HepG2 (cell line): ENCODE measurements around the gene ACSS1. TPM values are rescaled to one million over a fixed set of nuclear protein-coding genes. Genes with fewer than 3 reads are reported as not detected.

Experiments used
- ATAC-seq: fragments of 200-7000 bp; cut with Tn5 transposase; 3 replicates; pipeline ENCODE4 v1.9.1; 2020; ENCODE audit warnings: mild to moderate bottlenecking, moderate library complexity
- BruUV-seq: library from RNA; stranded (reverse); fragments of 400-500 nt; replicated peaks from 2 replicates; lab custom pipeline; 2021; lab: Mats Ljungman, UMichigan
- CTCF ChIA-PET: fragments of 300-600 bp; formaldehyde crosslinking; extraction: SDS; loops from one replicate; lab custom pipeline; 2021; ENCODE audit warnings: low total read pairs, inconsistent platforms, low intra/inter-chr PET ratio; lab: Yijun Ruan, JAX
- POLR2A ChIA-PET: fragments of 350-600 bp; sonication (Branson Sonifier 250); formaldehyde crosslinking; loops from one replicate; lab custom pipeline; 2020; ENCODE audit warnings: antibody characterized with exemption, inconsistent platforms; lab: Yijun Ruan, JAX
- DNase-seq: peaks from one replicate; pipeline ENCODE4 v3.0.0-alpha.2; 2015; ENCODE audit warnings: low spot score
- FAIRE-seq: peaks from 3 replicates; lab custom pipeline; 2011; peaks lifted over from hg19 to GRCh38; lab: Jason Lieb, UNC
- H2AFZ ChIP-seq: one replicate; pipeline ENCODE4 v1.6.1; 2011; ENCODE audit warnings: low read length, inconsistent platforms
- H3K27ac ChIP-seq: fragments of 300-600 bp; 3 replicates; pipeline ENCODE4 v1.8.0; 2011; ENCODE audit warnings: mixed run types, mild to moderate bottlenecking, mixed read lengths, low read length, inconsistent platforms; ENCODE audit not compliant: insufficient read depth; ENCODE audit errors: extremely low read length
- H3K27me3 ChIP-seq, 2 experiments: fragments of 200-600 bp in 1 of 2; 2 replicates in 1 of 2; 3 replicates in 1 of 2; pipeline versions ENCODE4 v1.6.0 to v1.8.0; 2011; ENCODE audit warnings: low read length in 2 of 2, mild to moderate bottlenecking in 2 of 2, moderate library complexity in 2 of 2, inconsistent platforms in 1 of 2; ENCODE audit not compliant: insufficient read depth in 2 of 2, control insufficient read depth in 1 of 2
- H3K36me3 ChIP-seq, 2 experiments: fragments of 200-600 bp in 1 of 2; replicated peaks in 1 of 2; 2 replicates in 1 of 2; 3 replicates in 1 of 2; pipeline versions ENCODE4 v1.5.1 to v1.8.0; 2011; ENCODE audit warnings: low read length in 2 of 2, inconsistent platforms in 1 of 2; ENCODE audit not compliant: insufficient read depth in 2 of 2, control insufficient read depth in 1 of 2
- H3K4me1 ChIP-seq: 2 replicates; pipeline ENCODE4 v1.5.1; 2012; ENCODE audit warnings: low read length, inconsistent platforms; ENCODE audit not compliant: insufficient read depth
- H3K4me2 ChIP-seq: 2 replicates; pipeline ENCODE4 v1.6.0; 2011; ENCODE audit warnings: low read depth, low read length, inconsistent platforms
- H3K4me3 ChIP-seq, 3 experiments: fragments of 200-600 bp in 1 of 3; sonication (generic), shearing (Covaris generic) in 1 of 3; replicated peaks in 1 of 3; 2 replicates each; pipeline ENCODE4 v1.5.1; 2011 to 2016; ENCODE audit warnings: low read length in 3 of 3, inconsistent platforms in 2 of 3, low read depth in 2 of 3, mild to moderate bottlenecking in 2 of 3, control low read depth in 1 of 3, mixed read lengths in 1 of 3; ENCODE audit not compliant: insufficient read depth in 1 of 3
- H3K79me2 ChIP-seq: one replicate; pipeline ENCODE4 v1.6.1; 2011; ENCODE audit warnings: low read length, inconsistent platforms; ENCODE audit not compliant: insufficient read depth
- H3K9ac ChIP-seq: 2 replicates; pipeline ENCODE4 v1.6.0; 2011; ENCODE audit warnings: mild to moderate bottlenecking, low read depth, low read length, inconsistent platforms; ENCODE audit not compliant: insufficient read depth
- H3K9me3 ChIP-seq: 2 replicates; pipeline ENCODE4 v1.5.1; 2012; ENCODE audit warnings: mild to moderate bottlenecking, low read length
- H4K20me1 ChIP-seq: 2 replicates; pipeline ENCODE4 v1.6.0; 2011; ENCODE audit warnings: inconsistent platforms, mild to moderate bottlenecking, low read length, moderate library complexity; ENCODE audit not compliant: insufficient read depth
- HNF4G ChIP-seq, 2 experiments: sonication (generic) in 1 of 2; formaldehyde crosslinking in 1 of 2; IDR thresholded peaks; 2 replicates each; pipeline versions ENCODE4 v1.4.0 to v1.6.1; 2011 to 2020; ENCODE audit warnings: borderline replicate concordance in 2 of 2, low read depth in 2 of 2, mild to moderate bottlenecking in 2 of 2, low read length in 1 of 2, missing genetic modification reagents in 1 of 2, moderate library complexity in 1 of 2
- MXD4 ChIP-seq: IDR thresholded peaks from 2 replicates; pipeline ENCODE4 v1.6.1; 2016; ENCODE audit warnings: mild to moderate bottlenecking, missing biosample characterization, missing genetic modification reagents
- NCOA1 ChIP-seq: sonication (generic); formaldehyde crosslinking; IDR thresholded peaks from 2 replicates; pipeline ENCODE4 v1.9.0; 2021; ENCODE audit warnings: missing genetic modification reagents
- POGZ ChIP-seq: sonication (generic); formaldehyde crosslinking; IDR thresholded peaks from 2 replicates; pipeline ENCODE4 v1.4.0; 2020; ENCODE audit warnings: mild to moderate bottlenecking, missing genetic modification reagents
- RORA ChIP-seq: sonication (generic); formaldehyde crosslinking; IDR thresholded peaks from 2 replicates; pipeline ENCODE4 v1.5.0; 2020; ENCODE audit warnings: mild to moderate bottlenecking, missing genetic modification reagents, moderate library complexity
- SMARCC2 ChIP-seq: fragments of 450-650 bp; IDR thresholded peaks from 2 replicates; pipeline ENCODE4 v1.6.1; 2017; ENCODE audit warnings: antibody characterized with exemption, mild to moderate bottlenecking
- TOE1 ChIP-seq: sonication (generic); formaldehyde crosslinking; IDR thresholded peaks from 2 replicates; pipeline ENCODE4 v1.4.0; 2020; ENCODE audit warnings: mild to moderate bottlenecking, missing genetic modification reagents
- ZFP1 ChIP-seq: IDR thresholded peaks from 2 replicates; pipeline ENCODE4 v1.6.1; 2016
- ZMYM4 ChIP-seq: sonication (generic); formaldehyde crosslinking; IDR thresholded peaks from 2 replicates; pipeline ENCODE4 v1.8.1; 2023; ENCODE audit warnings: mild to moderate bottlenecking, missing genetic modification reagents
- ZNF335 ChIP-seq: sonication (generic); formaldehyde crosslinking; IDR thresholded peaks from 2 replicates; pipeline ENCODE4 v1.4.0; 2020; ENCODE audit warnings: missing genetic modification reagents
- ZNF34 ChIP-seq: sonication (generic); formaldehyde crosslinking; IDR thresholded peaks from 2 replicates; pipeline ENCODE4 v1.4.0; 2020; ENCODE audit warnings: mild to moderate bottlenecking, missing genetic modification reagents, borderline replicate concordance
- ZSCAN31 ChIP-seq: sonication (generic); formaldehyde crosslinking; IDR thresholded peaks from 2 replicates; pipeline ENCODE4 v1.5.0; 2020; ENCODE audit warnings: low read depth, mild to moderate bottlenecking, missing genetic modification reagents
- whole genome bisulfite sequencing: methylation state at CpG from one replicate; pipeline ENCODE4 v1.1.6; 2017; ENCODE audit warnings: low lambda C conversion rate; 5-methylcytosine and 5-hydroxymethylcytosine counted together
- in situ Hi-C: cut with HindIII; loops from 2 replicates; pipeline ENCODE4 v1.10.0; 2017; ENCODE audit warnings: low pct_unique_long_range_greater_than_20kb; ENCODE audit not compliant: extremely low pct_ligation_motif_present
- intact Hi-C: fragments of 100-400 bp; cut with micrococcal nuclease; formaldehyde crosslinking; loops from one replicate; pipeline ENCODE4 v1.10.0; 2022; ENCODE audit not compliant: unreplicated experiment
- polyA plus RNA-seq, 8 experiments: library from polyadenylated mRNA; depleted of rRNA in 3 of 8; stranded (reverse) in 7 of 8; unstranded in 1 of 8; fragments of >200 nt; fragmentation: Illumina TruSeq in 4 of 8; extraction: Trizol in 4 of 8; gene quantifications; 2 replicates each; pipeline versions ENCODE4 v1.2.1 to v1.2.3, GENCODE V29; 2011 to 2016; ENCODE audit warnings: low read depth in 4 of 8, missing spikeins in 1 of 8, mixed read lengths in 1 of 8; ENCODE audit not compliant: insufficient read depth in 1 of 8
- total RNA-seq, 5 experiments: library from RNA; depleted of rRNA; stranded (reverse); fragments of >200 nt; fragmentation: Illumina TruSeq; extraction: Trizol; gene quantifications; 2 replicates each; pipeline ENCODE4 v1.2.3, GENCODE V29; 2016; ENCODE audit warnings: low read depth in 1 of 5
- TF ChIP-seq, protein P1 (sequence below): sonication (generic); formaldehyde crosslinking; IDR thresholded peaks from 2 replicates; pipeline ENCODE4 v1.8.0; 2022; ENCODE audit warnings: mild to moderate bottlenecking, missing genetic modification reagents
- TF ChIP-seq, protein P2 (sequence below): sonication (generic); IDR thresholded peaks from 2 replicates; pipeline ENCODE4 v1.6.1; 2016; ENCODE audit warnings: low read depth, borderline replicate concordance

ACSS1 gene
- total and polyA plus RNA-seq, 2 of the 13 experiments (the other 11 are each of a cell fraction or from before 2014, with no cell fraction given) = 15.2 to 41.6 TPM

DNA sequence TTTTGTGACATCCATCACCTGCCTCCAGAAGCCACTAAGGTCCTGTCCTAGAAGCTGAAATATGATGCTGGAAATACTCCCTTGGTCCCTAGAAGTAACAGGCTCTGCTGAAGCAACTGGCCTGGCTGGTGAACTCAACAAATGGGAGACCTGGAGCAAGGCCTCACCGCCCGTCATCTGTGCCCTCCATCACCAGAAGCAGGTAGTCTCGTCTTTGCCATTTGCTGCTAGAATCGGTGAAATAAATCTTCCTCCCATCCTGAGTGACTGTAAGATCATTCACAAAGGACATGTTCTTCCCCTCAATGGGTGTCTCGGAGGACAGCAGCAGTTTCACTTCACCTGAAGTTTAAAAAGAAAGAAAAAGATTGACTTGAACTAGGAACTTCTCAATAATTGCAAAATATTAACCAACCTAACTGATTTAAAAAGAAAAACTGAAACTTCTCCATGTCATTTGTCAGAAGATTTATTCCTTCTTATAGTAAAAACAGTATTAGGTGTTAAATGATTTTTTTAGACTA is 87.8 kb downstream of the ACSS1 start:
- Histone ChIP-seq H3K9me3 (no peaks in the 10 kb centered on the region), H3K27me3 (no peaks in the 10 kb centered on the region), H3K79me2 (peaks cover under 1% of the 10 kb centered on the region), H3K27ac (no peak overlapping the region), H2AFZ (no peak overlapping the region), H3K36me3 (peaks cover 41 to 92% of the 10 kb centered on the region in 2 experiments), H3K4me3 (no peak overlapping the region), H3K4me2 (no peak overlapping the region), H4K20me1 (no peaks in the 10 kb centered on the region), H3K4me1 (no peaks in the 10 kb centered on the region), H3K9ac (no peak overlapping the region)
- no peak for DNase-seq
- in situ Hi-C loops = no loop called here
- no peak for ATAC-seq
- 96% methylated on average over 5 of the region's 5 CpGs for WGBS
- BruUV-seq = no TSS peak
- intact Hi-C loops = no loop called here
- POLR2A ChIA-PET = no interaction called here
- CTCF ChIA-PET = no interaction called here
- no peak for TF ChIP-seq NCOA1 (CRISPR knock-in tag)
- FAIRE-seq = no peak

DNA sequence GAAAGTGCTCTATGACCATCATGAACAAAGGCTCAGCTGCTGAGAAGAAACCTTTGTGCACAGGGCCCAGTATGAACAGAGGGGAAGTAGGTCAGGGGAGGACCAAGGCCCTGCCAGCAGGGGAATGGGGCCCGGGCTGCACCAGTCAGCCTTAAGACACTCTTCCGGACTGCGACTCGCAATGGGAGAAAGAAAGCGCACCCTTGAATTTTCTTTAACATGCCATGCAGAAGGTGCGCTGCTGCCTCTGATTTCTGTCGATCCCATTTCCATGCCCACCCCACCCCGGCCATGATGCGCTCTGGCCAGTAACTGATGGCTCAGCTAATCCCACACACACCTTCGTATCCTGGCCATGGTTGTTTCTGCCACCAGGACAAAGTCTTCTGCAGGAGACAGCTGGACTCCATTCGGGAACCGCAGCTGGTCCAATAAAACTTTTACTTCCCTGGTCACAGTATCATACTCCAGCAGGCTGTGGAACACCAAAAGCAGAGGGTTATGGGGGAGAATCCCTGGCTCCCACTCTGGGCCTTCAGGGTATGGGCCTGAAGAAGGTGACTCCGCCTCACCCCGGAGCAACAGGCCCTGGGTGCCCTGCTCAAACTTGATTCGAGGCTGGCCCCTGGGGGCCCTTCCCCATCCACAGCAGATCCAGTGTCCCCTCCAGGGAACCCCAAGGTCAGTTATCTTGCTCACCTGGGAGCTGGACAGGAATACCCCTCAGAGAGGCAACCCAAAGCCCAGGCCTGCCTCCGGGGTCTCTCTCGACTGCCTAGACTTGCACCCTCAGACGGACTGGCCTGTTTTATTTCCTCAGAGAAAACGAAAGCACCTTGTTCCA is 88.5 kb downstream of the ACSS1 start:
- H3K4me2 ChIP-seq = no peak overlapping the region
- DNase-seq (no peak), ATAC-seq (no peak), FAIRE-seq (no peak)
- TF ChIP-seq RORA (CRISPR knock-in tag) (no peak), POGZ (no peak), SMARCC2 (no peak), ZNF335 (CRISPR knock-in tag) (no peak), ZFP1 (no peak), TOE1 (CRISPR knock-in tag) (no peak), ZMYM4 (CRISPR knock-in tag) (no peak), HNF4G (IDR thresholded peaks at IDR 0.05; ENCODE audit: borderline replicate concordance, low read depth, low read length) (no peak), HNF4G (CRISPR knock-in tag; IDR thresholded peaks at IDR 0.05; ENCODE audit: borderline replicate concordance, low read depth) (no peak), MXD4 (CRISPR knock-in tag) (no peak), ZNF34 (no peak), ZSCAN31 (no peak)
- TF ChIP-seq, protein P1, sequence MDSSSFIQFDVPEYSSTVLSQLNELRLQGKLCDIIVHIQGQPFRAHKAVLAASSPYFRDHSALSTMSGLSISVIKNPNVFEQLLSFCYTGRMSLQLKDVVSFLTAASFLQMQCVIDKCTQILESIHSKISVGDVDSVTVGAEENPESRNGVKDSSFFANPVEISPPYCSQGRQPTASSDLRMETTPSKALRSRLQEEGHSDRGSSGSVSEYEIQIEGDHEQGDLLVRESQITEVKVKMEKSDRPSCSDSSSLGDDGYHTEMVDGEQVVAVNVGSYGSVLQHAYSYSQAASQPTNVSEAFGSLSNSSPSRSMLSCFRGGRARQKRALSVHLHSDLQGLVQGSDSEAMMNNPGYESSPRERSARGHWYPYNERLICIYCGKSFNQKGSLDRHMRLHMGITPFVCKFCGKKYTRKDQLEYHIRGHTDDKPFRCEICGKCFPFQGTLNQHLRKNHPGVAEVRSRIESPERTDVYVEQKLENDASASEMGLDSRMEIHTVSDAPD (CRISPR knock-in tag) = no peak
- TF ChIP-seq, protein P2, sequence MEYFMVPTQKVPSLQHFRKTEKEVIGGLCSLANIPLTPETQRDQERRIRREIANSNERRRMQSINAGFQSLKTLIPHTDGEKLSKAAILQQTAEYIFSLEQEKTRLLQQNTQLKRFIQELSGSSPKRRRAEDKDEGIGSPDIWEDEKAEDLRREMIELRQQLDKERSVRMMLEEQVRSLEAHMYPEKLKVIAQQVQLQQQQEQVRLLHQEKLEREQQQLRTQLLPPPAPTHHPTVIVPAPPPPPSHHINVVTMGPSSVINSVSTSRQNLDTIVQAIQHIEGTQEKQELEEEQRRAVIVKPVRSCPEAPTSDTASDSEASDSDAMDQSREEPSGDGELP = no peak
- BruUV-seq = no TSS peak
- no peaks in the 10 kb centered on the region for H4K20me1 ChIP-seq
- H3K9ac ChIP-seq = no peak overlapping the region
- in situ Hi-C loops = no loop called here
- H3K9me3 ChIP-seq = no peaks in the 10 kb centered on the region
- H3K27me3 ChIP-seq = no peaks in the 10 kb centered on the region
- H3K4me1 ChIP-seq = no peaks in the 10 kb centered on the region
- no peak overlapping the region for H3K4me3 ChIP-seq
- intact Hi-C loops = no loop called here
- 96% methylated on average over 17 of the region's 19 CpGs for WGBS
- H3K36me3 ChIP-seq = peaks cover 46 to 92% of the 10 kb centered on the region in 2 experiments
- POLR2A ChIA-PET = no interaction called here
- CTCF ChIA-PET = no interaction called here
- no peaks in the 10 kb centered on the region for H3K79me2 ChIP-seq
- H3K27ac ChIP-seq = no peak overlapping the region
- no peak overlapping the region for H2AFZ ChIP-seq
